Activated B cell treated with CpG ODN at 0.5 μM for 24 hours (primary cell): ENCODE measurements around the gene CTNND2. TPM values are rescaled to one million over a fixed set of nuclear protein-coding genes. Genes with fewer than 3 reads are reported as not detected.

ENCODE experiments used
- ATAC-seq: fragments of 200-7000 bp; cut with Tn5 transposase; one replicate; pipeline ENCODE4 v1.10.0; 2021; ENCODE audit warnings: low read depth, mild to moderate bottlenecking, moderate library complexity
- CTCF ChIA-PET: fragments of 350-600 bp; sonication (Branson Sonifier 250); formaldehyde crosslinking; loops from one replicate; lab custom pipeline; 2021; ENCODE audit warnings: antibody characterized with exemption; lab: Charles Lee
- POLR2A ChIA-PET: fragments of 350-600 bp; sonication (Branson Sonifier 250); formaldehyde crosslinking; loops from one replicate; lab custom pipeline; 2021; ENCODE audit warnings: antibody characterized with exemption; lab: Charles Lee
- DNase-seq: peaks from one replicate; pipeline ENCODE4 v3.0.0; 2022
- H3K27ac Mint-ChIP-seq: one replicate; pipeline ENCODE4 v1.8.0; 2020; ENCODE audit warnings: mixed read lengths
- H3K27me3 Mint-ChIP-seq: one replicate; pipeline ENCODE4 v1.8.0; 2021; ENCODE audit warnings: mixed read lengths
- H3K36me3 Mint-ChIP-seq: one replicate; pipeline ENCODE4 v1.8.0; 2021; ENCODE audit warnings: low read depth, mixed read lengths
- H3K4me1 Mint-ChIP-seq: one replicate; pipeline ENCODE4 v1.8.0; 2021; ENCODE audit warnings: mixed read lengths
- H3K4me3 Mint-ChIP-seq: one replicate; pipeline ENCODE4 v1.8.0; 2020; ENCODE audit warnings: mild to moderate bottlenecking, mixed read lengths
- H3K9me3 Mint-ChIP-seq: one replicate; pipeline ENCODE4 v1.8.0; 2020; ENCODE audit warnings: mixed read lengths
- intact Hi-C: fragments of 100-400 bp; cut with micrococcal nuclease; formaldehyde crosslinking; loops from one replicate; pipeline ENCODE4 v1.15.1; 2024
- total RNA-seq: library from RNA; stranded (reverse); gene quantifications from 2 replicates; pipeline ENCODE4 v1.2.3, GENCODE V29; 2022
- TF ChIP-seq, protein P1 (sequence below): fragments of 200-600 bp; IDR thresholded peaks from one replicate; pipeline ENCODE4 v1.8.0; 2022; ENCODE audit warnings: antibody characterized with exemption, mild to moderate bottlenecking

Gene CTNND2
- total RNA-seq, 1 donor from 2014 or later: not detected

DNA sequence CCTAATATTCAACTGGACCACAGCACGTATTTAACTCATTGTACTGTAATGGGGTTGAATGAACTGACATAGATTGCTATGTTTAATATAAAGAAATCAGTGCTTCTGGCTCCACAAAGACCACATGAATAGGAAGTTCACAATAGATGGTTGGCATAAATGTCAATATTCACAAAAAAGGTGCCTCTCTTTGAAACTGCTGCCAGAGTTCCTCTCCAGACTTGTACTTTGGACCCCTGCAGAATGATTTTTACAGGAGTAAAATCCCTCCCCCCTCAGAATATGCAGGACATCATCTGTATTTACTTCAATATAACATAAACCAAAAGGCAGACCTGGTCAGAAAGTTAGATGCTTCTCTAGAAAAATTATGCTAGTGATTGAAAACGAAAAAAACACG lies 634.7 kb downstream of the CTNND2 start:
- DNase-seq (no peak), ATAC-seq (no peak)
- intact Hi-C loops: loop anchor here (5.0 kb wide), 2 partner anchors 753 to 817 kb away; no protein-coding TSS in a partner anchor
- ChIA-PET POLR2A (no interaction called here), CTCF (no interaction called here)
- peaks cover 2% of the 10 kb centered on the region for H3K27me3 Mint-ChIP-seq
- no peak overlapping the region for H3K27ac Mint-ChIP-seq
- no peaks in the 10 kb centered on the region for H3K4me1 Mint-ChIP-seq
- H3K36me3 Mint-ChIP-seq: no peaks in the 10 kb centered on the region
- H3K4me3 Mint-ChIP-seq: no peak overlapping the region
- H3K9me3 Mint-ChIP-seq: no peaks in the 10 kb centered on the region
- TF ChIP-seq, protein P1, sequence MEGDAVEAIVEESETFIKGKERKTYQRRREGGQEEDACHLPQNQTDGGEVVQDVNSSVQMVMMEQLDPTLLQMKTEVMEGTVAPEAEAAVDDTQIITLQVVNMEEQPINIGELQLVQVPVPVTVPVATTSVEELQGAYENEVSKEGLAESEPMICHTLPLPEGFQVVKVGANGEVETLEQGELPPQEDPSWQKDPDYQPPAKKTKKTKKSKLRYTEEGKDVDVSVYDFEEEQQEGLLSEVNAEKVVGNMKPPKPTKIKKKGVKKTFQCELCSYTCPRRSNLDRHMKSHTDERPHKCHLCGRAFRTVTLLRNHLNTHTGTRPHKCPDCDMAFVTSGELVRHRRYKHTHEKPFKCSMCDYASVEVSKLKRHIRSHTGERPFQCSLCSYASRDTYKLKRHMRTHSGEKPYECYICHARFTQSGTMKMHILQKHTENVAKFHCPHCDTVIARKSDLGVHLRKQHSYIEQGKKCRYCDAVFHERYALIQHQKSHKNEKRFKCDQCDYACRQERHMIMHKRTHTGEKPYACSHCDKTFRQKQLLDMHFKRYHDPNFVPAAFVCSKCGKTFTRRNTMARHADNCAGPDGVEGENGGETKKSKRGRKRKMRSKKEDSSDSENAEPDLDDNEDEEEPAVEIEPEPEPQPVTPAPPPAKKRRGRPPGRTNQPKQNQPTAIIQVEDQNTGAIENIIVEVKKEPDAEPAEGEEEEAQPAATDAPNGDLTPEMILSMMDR: no peak

DNA sequence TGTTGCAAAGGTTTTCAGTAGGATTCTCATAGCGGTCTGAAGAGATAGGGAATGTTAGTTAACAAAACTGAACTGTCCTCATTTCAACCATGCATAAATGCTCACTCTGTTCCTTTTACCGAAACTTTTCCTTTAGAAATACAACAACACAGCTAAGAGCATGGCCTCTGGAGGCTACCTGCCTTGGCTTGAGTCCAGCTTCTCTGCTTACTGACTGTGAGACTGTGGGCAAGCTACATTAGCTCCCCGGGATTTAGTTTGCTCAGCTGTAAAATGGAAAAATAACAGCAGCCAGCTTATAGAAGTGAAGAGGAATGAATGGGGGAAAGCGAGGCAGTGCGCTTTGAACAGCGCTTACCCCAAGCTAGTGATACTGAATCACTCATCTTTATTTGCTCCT lies 635.4 kb downstream of the CTNND2 start:
- Mint-ChIP-seq H3K4me3 (no peak overlapping the region), H3K27me3 (peaks cover 2% of the 10 kb centered on the region), H3K9me3 (no peaks in the 10 kb centered on the region), H3K4me1 (no peaks in the 10 kb centered on the region), H3K36me3 (no peaks in the 10 kb centered on the region), H3K27ac (no peak overlapping the region)
- POLR2A ChIA-PET: no interaction called here
- ATAC-seq: no peak
- intact Hi-C loops: loop anchor here (5.0 kb wide), 2 partner anchors 753 to 817 kb away; no protein-coding TSS in a partner anchor
- TF ChIP-seq, protein P1: no peak
- CTCF ChIA-PET: no interaction called here
- DNase-seq: no peak

DNA sequence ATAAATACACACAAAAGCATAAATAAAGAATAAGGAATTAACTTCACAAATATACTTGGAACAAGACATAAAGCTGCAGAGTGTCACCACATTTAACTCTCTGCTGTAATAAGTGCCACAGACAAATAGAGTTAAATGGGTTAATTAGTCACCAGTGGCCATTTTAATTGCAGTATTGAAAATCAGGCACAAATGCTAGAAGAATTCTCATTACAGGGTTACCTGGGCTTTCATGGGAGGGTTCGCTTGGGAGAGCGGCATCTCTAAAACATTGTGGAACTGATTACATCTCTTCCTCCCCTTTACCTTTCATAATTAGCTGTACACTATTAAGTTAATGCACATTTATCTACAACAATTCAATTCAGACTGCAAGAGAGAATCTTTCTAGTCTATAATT lies 637.9 kb downstream of the CTNND2 start:
- no peaks in the 10 kb centered on the region for H3K9me3 Mint-ChIP-seq
- no peak overlapping the region for H3K4me3 Mint-ChIP-seq
- no peaks in the 10 kb centered on the region for H3K4me1 Mint-ChIP-seq
- H3K27ac Mint-ChIP-seq: no peak overlapping the region
- no peak for DNase-seq
- intact Hi-C loops: loop anchor here (5.0 kb wide), 2 partner anchors 756 to 814 kb away; no protein-coding TSS in a partner anchor
- POLR2A ChIA-PET: no interaction called here
- ATAC-seq: no peak
- TF ChIP-seq, protein P1: no peak
- H3K27me3 Mint-ChIP-seq: peaks cover 2% of the 10 kb centered on the region
- H3K36me3 Mint-ChIP-seq: no peaks in the 10 kb centered on the region
- CTCF ChIA-PET: no interaction called here

DNA sequence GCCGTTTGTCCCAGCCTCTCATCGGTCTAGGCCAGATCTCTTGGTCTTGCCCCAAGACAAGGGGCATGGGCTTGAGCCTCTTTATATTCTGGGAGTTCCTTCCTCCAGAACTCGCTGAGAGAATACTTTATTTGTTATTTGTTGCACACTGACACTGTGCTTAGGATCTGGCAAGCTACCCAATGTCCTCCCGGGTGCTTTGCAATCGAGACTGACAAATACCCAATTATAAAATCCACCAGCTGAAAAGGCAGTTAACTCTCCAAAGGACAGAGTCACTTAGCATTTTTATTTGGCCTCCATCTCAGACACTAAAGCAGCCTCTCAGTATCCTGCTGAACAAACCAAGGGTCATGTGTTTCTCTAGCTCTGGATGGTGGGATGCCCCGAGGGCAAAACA lies 643.0 kb downstream of the CTNND2 start:
- Mint-ChIP-seq H3K4me3 (no peak overlapping the region), H3K27ac (no peak overlapping the region), H3K9me3 (no peaks in the 10 kb centered on the region), H3K36me3 (no peaks in the 10 kb centered on the region), H3K27me3 (no peaks in the 10 kb centered on the region), H3K4me1 (no peaks in the 10 kb centered on the region)
- DNase-seq (no peak), ATAC-seq (no peak)
- TF ChIP-seq, protein P1: no peak
- CTCF ChIA-PET: no interaction called here
- POLR2A ChIA-PET: no interaction called here
- intact Hi-C loops: no loop called here

DNA sequence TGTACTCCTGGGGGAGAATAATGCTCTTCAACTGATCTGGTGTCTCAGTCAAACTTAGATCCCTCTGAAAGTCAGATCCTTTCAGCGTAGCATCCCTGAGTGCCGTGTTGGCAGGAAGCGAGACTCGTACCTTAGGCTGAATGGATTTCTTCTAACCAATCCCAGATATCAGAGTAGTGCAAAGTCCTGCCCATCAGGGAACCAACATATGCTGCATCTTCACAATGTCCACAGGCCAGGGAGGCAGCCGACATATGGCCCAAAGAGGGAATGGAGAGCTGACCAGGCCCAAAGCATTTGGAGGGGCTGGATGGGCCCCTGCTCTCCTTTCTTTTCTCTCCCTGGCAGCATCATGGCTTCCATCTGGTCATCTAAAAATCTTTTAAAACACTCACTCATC lies 646.2 kb downstream of the CTNND2 start:
- Mint-ChIP-seq H3K27me3 (no peaks in the 10 kb centered on the region), H3K36me3 (no peaks in the 10 kb centered on the region), H3K9me3 (no peaks in the 10 kb centered on the region), H3K4me1 (no peaks in the 10 kb centered on the region), H3K27ac (no peak overlapping the region), H3K4me3 (no peak overlapping the region)
- POLR2A ChIA-PET: no interaction called here
- TF ChIP-seq, protein P1: no peak
- CTCF ChIA-PET: no interaction called here
- intact Hi-C loops: no loop called here
- no peak for ATAC-seq
- DNase-seq: no peak
